Thyroid gland (tissue), 4 donors: ENCODE data around the gene GP9.

Experiments
- CTCF ChIP-seq, 6 experiments: fragments of 200-600 bp in 3 of 6; fragments of 450-650 bp in 3 of 6; sonication (generic) in 3 of 6; IDR thresholded peaks; one replicate each; pipeline ENCODE4 v1.5.1; 2016 to 2019; ENCODE audit warnings: antibody characterized with exemption in 6 of 6, mild to moderate bottlenecking in 2 of 6, inconsistent platforms in 1 of 6, moderate library complexity in 1 of 6
- POLR2A ChIP-seq, 2 donors: fragments of 450-650 bp; IDR thresholded peaks; one replicate each; pipeline ENCODE4 v1.6.1; 2017; ENCODE audit warnings: antibody characterized with exemption in 2 of 2, mild to moderate bottlenecking in 2 of 2, moderate library complexity in 1 of 2

GRCh38 chr3:129031476-129032215, 28.9 kb upstream of the GP9 start:
- TF ChIP-seq CTCF (IDR thresholded peaks at IDR 0.05): no peak
- no peak for TF ChIP-seq POLR2A (IDR thresholded peaks at IDR 0.05)
